Ammon's horn (tissue), 1 donor: ENCODE results near the gene TRAF7.

Experiments
- DNase-seq: peaks from one replicate; pipeline ENCODE4 v3.0.0-alpha.2; 2016; ENCODE audit warnings: low spot score

TRAF7 gene

DNA sequence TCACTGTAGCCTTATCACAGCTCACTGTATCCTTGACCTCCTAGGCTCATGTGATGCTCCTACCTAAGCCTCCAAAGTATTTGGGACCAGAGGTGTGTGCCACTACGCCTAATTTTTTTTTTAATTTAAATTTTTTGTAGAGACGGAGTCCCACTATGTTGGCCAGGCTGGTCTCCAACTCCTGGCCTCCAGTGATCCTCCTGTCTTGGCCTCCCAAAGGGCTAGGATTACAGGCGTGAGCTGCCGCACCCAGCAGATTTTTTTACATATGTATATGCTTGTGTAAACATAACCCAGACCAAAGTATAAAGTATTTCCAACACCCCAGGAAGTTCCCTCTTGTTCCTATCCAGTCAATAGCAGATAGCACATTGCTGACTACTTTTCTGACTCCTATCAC is 60.7 kb downstream of the TRAF7 start:
- no peak for DNase-seq

DNA sequence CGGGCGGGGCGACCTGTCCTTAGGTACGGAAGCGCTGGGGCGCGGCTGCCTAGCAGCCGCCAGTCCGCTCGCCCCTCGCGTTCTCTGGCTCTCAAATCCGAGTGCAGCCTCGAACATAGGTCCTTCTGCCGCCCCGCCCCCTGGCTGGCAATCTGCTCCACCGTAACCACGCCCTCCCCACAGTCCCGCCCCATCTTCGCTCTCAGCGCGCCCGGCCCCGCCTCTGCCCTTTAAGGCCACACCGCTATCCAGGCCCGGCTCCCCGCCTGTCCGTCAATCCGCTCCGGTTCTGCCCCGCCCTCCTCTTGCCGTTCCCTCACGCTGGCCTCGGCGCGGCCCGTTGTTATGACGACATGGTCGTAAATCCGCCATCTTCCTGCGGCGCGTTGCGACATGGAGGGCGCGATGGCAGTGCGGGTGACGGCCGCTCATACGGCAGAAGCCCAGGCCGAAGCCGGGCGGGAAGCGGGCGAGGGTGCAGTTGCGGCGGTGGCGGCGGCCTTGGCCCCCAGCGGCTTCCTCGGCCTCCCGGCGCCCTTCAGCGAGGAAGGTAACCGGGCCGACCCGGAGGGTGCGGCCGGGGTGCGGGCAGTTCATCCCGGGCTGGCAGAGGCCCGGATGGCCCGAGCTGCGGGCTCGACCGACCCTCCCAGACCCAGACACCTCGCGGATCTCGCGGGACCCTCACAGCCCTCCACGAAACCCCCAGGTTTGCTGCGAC is 67.8 kb downstream of the TRAF7 start, which contains the start of gene E4F1:
Gene E4F1, plus strand, starts transcription at position 371 of the 721 bp plus-strand sequence. Its CDS starts 23 bp downstream, at position 394.
- peak; percentile 100 for DNase-seq

DNA sequence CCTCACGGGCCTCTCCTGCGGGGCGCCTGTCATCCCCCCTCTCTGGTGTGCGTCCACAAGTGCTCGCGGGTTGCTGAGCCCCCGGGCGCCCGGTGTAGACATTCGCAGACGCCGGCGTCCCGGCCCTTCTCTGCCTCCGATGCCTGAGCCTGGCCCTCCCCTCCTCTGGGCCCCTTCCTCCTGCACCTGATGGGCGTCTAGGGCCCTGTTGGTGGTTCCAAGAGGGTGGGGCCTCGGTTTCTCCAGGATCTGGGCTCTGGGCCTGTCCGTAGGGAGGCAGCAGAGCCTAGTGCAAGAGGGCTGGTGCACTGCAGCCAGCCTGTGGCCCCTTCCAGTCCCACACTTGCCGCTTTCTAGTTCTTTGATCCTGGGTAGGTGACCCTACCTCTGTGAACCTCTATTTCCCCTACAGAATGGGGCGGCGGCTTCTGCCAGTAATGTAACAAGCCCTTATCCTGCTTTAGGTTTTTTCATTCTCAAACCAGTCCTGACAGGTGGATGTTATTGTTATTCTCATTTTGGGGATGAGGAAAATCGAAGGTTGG is 68.4 kb downstream of the TRAF7 start:
- DNase-seq, result peak; percentile 44

DNA sequence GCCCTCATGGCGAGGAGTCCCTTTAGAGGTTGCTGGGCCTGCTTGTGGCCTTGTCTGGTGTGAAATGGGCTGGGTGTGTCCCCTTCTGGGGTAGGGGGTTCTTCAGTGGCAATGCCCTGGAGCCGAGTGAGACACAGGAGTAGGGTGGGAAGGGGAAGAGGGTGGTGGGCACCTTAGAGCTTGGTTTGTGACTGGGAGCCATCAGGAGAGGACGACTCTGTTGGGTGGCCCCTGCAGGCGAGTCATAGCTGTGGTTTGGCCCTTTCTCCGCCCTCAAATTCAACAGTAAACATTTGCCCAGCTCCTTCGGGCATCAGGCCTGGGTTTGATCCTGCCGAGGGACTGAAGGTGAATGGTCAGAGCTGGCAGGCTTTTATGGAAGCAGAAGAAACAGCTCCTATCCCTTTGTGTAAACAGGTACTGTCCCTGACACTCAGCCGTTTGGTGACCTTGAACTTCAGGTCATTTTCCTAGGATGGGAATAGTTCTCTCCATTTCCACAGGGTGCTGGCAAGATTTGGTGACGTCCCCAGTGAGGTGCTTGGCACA is 70.7 kb downstream of the TRAF7 start:
- no peak for DNase-seq

DNA sequence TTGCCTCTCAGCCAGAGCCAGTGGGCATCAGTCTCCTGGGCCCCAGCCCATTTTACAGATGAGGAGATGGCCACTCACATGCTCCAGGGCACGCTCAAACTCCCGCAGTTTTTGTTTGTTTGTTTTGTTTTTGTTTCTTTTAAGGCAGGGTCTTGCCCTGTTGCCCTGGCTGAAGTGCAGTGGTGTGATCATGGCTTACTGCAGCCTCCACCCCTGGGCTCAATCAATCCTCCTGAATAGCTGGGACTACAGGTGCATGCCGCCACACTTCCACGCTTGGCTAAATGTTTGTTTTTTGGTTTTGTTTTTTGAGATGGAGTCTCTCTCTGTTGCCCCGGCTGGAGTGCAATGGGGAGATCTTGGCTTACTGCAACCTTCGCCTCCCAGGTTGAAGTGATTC is 71.3 kb downstream of the TRAF7 start:
- no peak for DNase-seq
